Hindlimb muscle (tissue), 1 donor: ENCODE data around the gene SSB. TPM values are rescaled to one million over a fixed set of nuclear protein-coding genes. Genes with fewer than 3 reads are reported as not detected.
"Not testable (repeated sequence)": the region's sequence is repeated elsewhere in the genome, so short reads cannot be mapped to it uniquely, and the experiment has no call there.

Experiments used
- DNase-seq: peaks from one replicate; pipeline ENCODE4 v3.0.0-alpha.2; 2013
- polyA plus RNA-seq: library from polyadenylated mRNA; unstranded; fragments of 120-200 nt; gene quantifications from one replicate; pipeline ENCODE4 v1.2.1, GENCODE V29; 2013; ENCODE audit not compliant: insufficient read length

SSB gene
- polyA plus RNA-seq, 1 donor: 97.3 TPM

- no peak for DNase-seq
These were observed 40.2 kb downstream of the SSB start for GRCh38 chr2:169838743-169839489.

GRCh38 chr2:169839954-169840746, 41.5 kb downstream of the SSB start:
- DNase-seq: no peak

GRCh38 chr2:169840747-169841142, 42.1 kb downstream of the SSB start:
- DNase-seq: no peak

GRCh38 chr2:169841625-169842024, 43.0 kb downstream of the SSB start:
- DNase-seq: not testable (repeated sequence)

- no peak for DNase-seq
These were observed 46.3 kb downstream of the SSB start for GRCh38 chr2:169845016-169845415.

- not testable (repeated sequence) for DNase-seq
These were observed 50.5 kb downstream of the SSB start for GRCh38 chr2:169848959-169849693.

- DNase-seq: no peak
These were observed 51.0 kb downstream of the SSB start for GRCh38 chr2:169849710-169850109.

GRCh38 chr2:169853041-169853668, 54.5 kb downstream of the SSB start:
- no peak for DNase-seq

- DNase-seq: not testable (repeated sequence)
These were observed 56.9 kb downstream of the SSB start for GRCh38 chr2:169855281-169856258.

GRCh38 chr2:169859423-169859822, 60.8 kb downstream of the SSB start:
- no peak for DNase-seq

- no peak for DNase-seq
These were observed 61.5 kb downstream of the SSB start for GRCh38 chr2:169860149-169860548.

Other genes starting within 250 kb of the SSB start
- gene FASTKD1, start 225.0 kb upstream of the SSB start, polyA plus RNA-seq: 22.1 TPM
- 44.8 TPM for gene PPIG, start 214.5 kb upstream of the SSB start, polyA plus RNA-seq
- gene CFAP210, start 104.5 kb upstream of the SSB start, polyA plus RNA-seq: not detected
- 4.1 TPM for gene PHOSPHO2, start 104.4 kb upstream of the SSB start, polyA plus RNA-seq
- gene KLHL23, start 65.0 kb upstream of the SSB start, polyA plus RNA-seq: 25.5 TPM
- 50.8 TPM for gene METTL5, start 26.0 kb downstream of the SSB start, polyA plus RNA-seq
- gene UBR3, start 28.6 kb downstream of the SSB start, polyA plus RNA-seq: 50.0 TPM